LNCAP (cell line): ENCODE measurements around the gene TACC2.

Source experiments
- TF ChIP-seq, protein P1 (sequence below): fragments of 450-650 bp; IDR thresholded peaks from 2 replicates; pipeline ENCODE4 v1.5.1; 2017; ENCODE audit warnings: mild to moderate bottlenecking

TACC2 gene

GRCh38 chr10:122248356-122249302 is 259.7 kb downstream of the TACC2 start:
- TF ChIP-seq, protein P1, sequence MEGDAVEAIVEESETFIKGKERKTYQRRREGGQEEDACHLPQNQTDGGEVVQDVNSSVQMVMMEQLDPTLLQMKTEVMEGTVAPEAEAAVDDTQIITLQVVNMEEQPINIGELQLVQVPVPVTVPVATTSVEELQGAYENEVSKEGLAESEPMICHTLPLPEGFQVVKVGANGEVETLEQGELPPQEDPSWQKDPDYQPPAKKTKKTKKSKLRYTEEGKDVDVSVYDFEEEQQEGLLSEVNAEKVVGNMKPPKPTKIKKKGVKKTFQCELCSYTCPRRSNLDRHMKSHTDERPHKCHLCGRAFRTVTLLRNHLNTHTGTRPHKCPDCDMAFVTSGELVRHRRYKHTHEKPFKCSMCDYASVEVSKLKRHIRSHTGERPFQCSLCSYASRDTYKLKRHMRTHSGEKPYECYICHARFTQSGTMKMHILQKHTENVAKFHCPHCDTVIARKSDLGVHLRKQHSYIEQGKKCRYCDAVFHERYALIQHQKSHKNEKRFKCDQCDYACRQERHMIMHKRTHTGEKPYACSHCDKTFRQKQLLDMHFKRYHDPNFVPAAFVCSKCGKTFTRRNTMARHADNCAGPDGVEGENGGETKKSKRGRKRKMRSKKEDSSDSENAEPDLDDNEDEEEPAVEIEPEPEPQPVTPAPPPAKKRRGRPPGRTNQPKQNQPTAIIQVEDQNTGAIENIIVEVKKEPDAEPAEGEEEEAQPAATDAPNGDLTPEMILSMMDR = no peak

DNA sequence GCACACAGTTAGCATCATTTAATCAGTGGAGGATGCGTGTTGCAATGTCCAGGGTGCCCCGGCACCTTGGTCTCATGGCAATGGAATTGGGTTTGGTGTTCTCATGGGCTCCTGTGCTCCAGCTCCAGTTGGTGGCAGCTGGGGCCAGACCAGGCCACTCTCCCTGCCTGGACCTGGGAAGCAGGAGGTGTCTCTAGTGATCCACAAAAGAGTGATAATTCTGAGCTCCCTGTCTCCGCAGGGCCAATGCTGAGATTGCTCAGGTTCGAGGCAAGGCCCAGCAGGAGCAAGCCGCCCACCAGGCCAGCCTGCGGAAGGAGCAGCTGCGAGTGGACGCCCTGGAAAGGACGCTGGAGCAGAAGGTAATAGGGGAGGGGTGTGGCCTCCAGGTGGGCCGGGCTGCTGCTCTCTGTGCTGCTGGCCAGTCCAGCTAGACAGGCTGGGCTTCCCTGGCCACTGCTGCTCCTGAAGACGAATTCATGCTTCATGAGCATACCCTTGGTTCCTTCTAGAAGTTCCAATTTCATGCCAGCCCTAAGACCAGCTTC is 260.4 kb downstream of the TACC2 start:
- TF ChIP-seq, protein P1 = no peak

GRCh38 chr10:122249991-122250750 is 261.2 kb downstream of the TACC2 start:
- TF ChIP-seq, protein P1 = no peak

- TF ChIP-seq, protein P1 = no peak
These were observed 262.7 kb downstream of the TACC2 start for GRCh38 chr10:122251459-122252255.

DNA sequence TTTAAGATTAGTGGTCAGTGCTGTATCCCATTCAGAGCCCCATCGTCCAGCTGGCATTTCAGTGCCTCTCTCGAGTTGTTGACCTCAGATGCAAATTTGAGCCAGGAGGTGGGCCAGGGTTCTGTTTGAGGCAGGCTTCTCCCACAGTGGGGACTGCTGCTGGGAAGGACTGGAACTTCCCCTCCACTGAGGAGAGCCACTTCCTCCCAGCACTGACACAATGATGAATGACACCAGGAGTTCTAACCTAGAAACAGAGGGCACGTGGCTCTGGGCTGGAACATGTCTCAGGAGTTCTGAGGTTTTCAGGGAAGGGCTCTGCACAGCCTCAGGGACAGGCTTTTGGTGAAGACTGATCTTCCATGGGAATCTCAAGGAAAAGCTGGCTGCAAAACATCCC is 263.8 kb downstream of the TACC2 start:
- TF ChIP-seq, protein P1 = no peak

DNA sequence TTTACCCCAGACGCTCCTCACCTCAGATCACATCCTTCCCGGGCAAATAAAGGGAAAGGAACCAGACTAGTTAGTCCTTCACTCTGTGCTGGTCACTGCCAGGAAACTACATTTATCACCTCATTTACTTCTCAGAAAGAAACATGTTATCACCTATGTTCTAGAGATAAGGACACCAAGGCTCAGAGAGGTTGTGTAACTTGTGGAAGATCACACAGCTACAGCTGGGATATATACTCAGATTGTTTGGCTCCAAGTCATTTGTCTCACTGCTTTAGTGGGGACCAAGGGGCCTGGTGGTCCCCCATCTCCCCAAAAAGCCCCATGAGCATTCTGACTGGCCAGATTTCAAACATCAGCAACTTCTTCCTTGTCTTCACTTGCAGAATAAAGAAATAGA is 264.6 kb downstream of the TACC2 start:
- TF ChIP-seq, protein P1 = no peak

DNA sequence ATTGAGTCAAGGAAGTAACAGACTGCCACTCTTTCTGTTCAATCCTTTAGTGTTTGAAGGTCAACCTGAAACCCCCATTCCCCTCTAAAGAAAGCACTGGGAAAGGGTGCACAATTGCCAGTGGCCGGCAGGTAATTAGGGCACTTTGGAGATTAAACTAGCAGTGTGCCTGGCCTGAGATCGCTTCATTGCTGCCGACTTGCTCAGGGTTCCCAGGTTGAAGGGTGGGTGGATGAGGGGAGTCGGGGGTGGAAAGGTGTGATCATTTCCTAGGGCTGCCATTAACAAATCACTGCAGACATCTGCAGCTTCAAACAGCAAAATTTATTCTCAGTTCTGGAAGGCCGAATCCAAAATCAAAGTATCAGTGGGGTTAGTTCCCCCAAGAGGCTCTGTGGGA is 265.9 kb downstream of the TACC2 start:
- TF ChIP-seq, protein P1 = no peak
